HepG2 (cell line): ENCODE measurements around the gene LPCAT4. TPM values are rescaled to one million over a fixed set of nuclear protein-coding genes. Genes with fewer than 3 reads are reported as not detected.

Experiments
- ATAC-seq: fragments of 200-7000 bp; cut with Tn5 transposase; 3 replicates; pipeline ENCODE4 v1.9.1; 2020; ENCODE audit warnings: mild to moderate bottlenecking, moderate library complexity
- BruUV-seq: library from RNA; stranded (reverse); fragments of 400-500 nt; replicated peaks from 2 replicates; lab custom pipeline; 2021; lab: Mats Ljungman, UMichigan
- CTCF ChIA-PET: fragments of 300-600 bp; formaldehyde crosslinking; extraction: SDS; loops from one replicate; lab custom pipeline; 2021; ENCODE audit warnings: low total read pairs, inconsistent platforms, low intra/inter-chr PET ratio; lab: Yijun Ruan, JAX
- POLR2A ChIA-PET: fragments of 350-600 bp; sonication (Branson Sonifier 250); formaldehyde crosslinking; loops from one replicate; lab custom pipeline; 2020; ENCODE audit warnings: antibody characterized with exemption, inconsistent platforms; lab: Yijun Ruan, JAX
- DNase-seq: peaks from one replicate; pipeline ENCODE4 v3.0.0-alpha.2; 2015; ENCODE audit warnings: low spot score
- FAIRE-seq: peaks from 3 replicates; lab custom pipeline; 2011; peaks lifted over from hg19 to GRCh38; lab: Jason Lieb, UNC
- H2AFZ ChIP-seq: one replicate; pipeline ENCODE4 v1.6.1; 2011; ENCODE audit warnings: low read length, inconsistent platforms
- H3K27ac ChIP-seq: fragments of 300-600 bp; 3 replicates; pipeline ENCODE4 v1.8.0; 2011; ENCODE audit warnings: mixed run types, mild to moderate bottlenecking, mixed read lengths, low read length, inconsistent platforms; ENCODE audit not compliant: insufficient read depth; ENCODE audit errors: extremely low read length
- H3K27me3 ChIP-seq, 2 experiments: fragments of 200-600 bp in 1 of 2; 2 replicates in 1 of 2; 3 replicates in 1 of 2; pipeline versions ENCODE4 v1.6.0 to v1.8.0; 2011; ENCODE audit warnings: low read length in 2 of 2, mild to moderate bottlenecking in 2 of 2, moderate library complexity in 2 of 2, inconsistent platforms in 1 of 2; ENCODE audit not compliant: insufficient read depth in 2 of 2, control insufficient read depth in 1 of 2
- H3K36me3 ChIP-seq, 2 experiments: fragments of 200-600 bp in 1 of 2; replicated peaks in 1 of 2; 2 replicates in 1 of 2; 3 replicates in 1 of 2; pipeline versions ENCODE4 v1.5.1 to v1.8.0; 2011; ENCODE audit warnings: low read length in 2 of 2, inconsistent platforms in 1 of 2; ENCODE audit not compliant: insufficient read depth in 2 of 2, control insufficient read depth in 1 of 2
- H3K4me1 ChIP-seq: 2 replicates; pipeline ENCODE4 v1.5.1; 2012; ENCODE audit warnings: low read length, inconsistent platforms; ENCODE audit not compliant: insufficient read depth
- H3K4me2 ChIP-seq: 2 replicates; pipeline ENCODE4 v1.6.0; 2011; ENCODE audit warnings: low read depth, low read length, inconsistent platforms
- H3K4me3 ChIP-seq, 3 experiments: fragments of 200-600 bp in 1 of 3; sonication (generic), shearing (Covaris generic) in 1 of 3; replicated peaks in 1 of 3; 2 replicates each; pipeline ENCODE4 v1.5.1; 2011 to 2016; ENCODE audit warnings: low read length in 3 of 3, inconsistent platforms in 2 of 3, low read depth in 2 of 3, mild to moderate bottlenecking in 2 of 3, control low read depth in 1 of 3, mixed read lengths in 1 of 3; ENCODE audit not compliant: insufficient read depth in 1 of 3
- H3K79me2 ChIP-seq: one replicate; pipeline ENCODE4 v1.6.1; 2011; ENCODE audit warnings: low read length, inconsistent platforms; ENCODE audit not compliant: insufficient read depth
- H3K9ac ChIP-seq: 2 replicates; pipeline ENCODE4 v1.6.0; 2011; ENCODE audit warnings: mild to moderate bottlenecking, low read depth, low read length, inconsistent platforms; ENCODE audit not compliant: insufficient read depth
- H3K9me3 ChIP-seq: 2 replicates; pipeline ENCODE4 v1.5.1; 2012; ENCODE audit warnings: mild to moderate bottlenecking, low read length
- H4K20me1 ChIP-seq: 2 replicates; pipeline ENCODE4 v1.6.0; 2011; ENCODE audit warnings: inconsistent platforms, mild to moderate bottlenecking, low read length, moderate library complexity; ENCODE audit not compliant: insufficient read depth
- DR1 ChIP-seq: sonication (generic); formaldehyde crosslinking; IDR thresholded peaks from 2 replicates; pipeline ENCODE4 v1.8.0; 2021; ENCODE audit warnings: mild to moderate bottlenecking, missing genetic modification reagents, inconsistent platforms
- GPN1 ChIP-seq: sonication (generic); formaldehyde crosslinking; IDR thresholded peaks from 2 replicates; pipeline ENCODE4 v1.5.1; 2020; ENCODE audit warnings: missing genetic modification reagents, borderline replicate concordance
- HNRNPUL1 ChIP-seq: fragments of 200-400 bp; formaldehyde crosslinking; IDR thresholded peaks from 2 replicates; pipeline ENCODE4 v1.6.1; 2017; ENCODE audit warnings: low read depth, mild to moderate bottlenecking, low read length, moderate library complexity
- IKZF1 ChIP-seq: fragments of 450-650 bp; IDR thresholded peaks from 2 replicates; pipeline ENCODE4 v1.7.1; 2016
- MAZ ChIP-seq, 2 experiments: sonication (generic) in 1 of 2; formaldehyde crosslinking in 1 of 2; IDR thresholded peaks; 2 replicates each; pipeline versions ENCODE4 v1.5.0 to v1.6.1; 2012 to 2020; ENCODE audit warnings: low read depth in 2 of 2, mild to moderate bottlenecking in 2 of 2, borderline replicate concordance in 1 of 2, improper control_type of control experiment in 1 of 2, low read length in 1 of 2, missing genetic modification reagents in 1 of 2, moderate library complexity in 1 of 2
- PAWR ChIP-seq: sonication (generic); formaldehyde crosslinking; IDR thresholded peaks from 2 replicates; pipeline ENCODE4 v1.4.0; 2020; ENCODE audit warnings: missing genetic modification reagents, mild to moderate bottlenecking, borderline replicate concordance
- TCF7 ChIP-seq: sonication (generic); IDR thresholded peaks from 2 replicates; pipeline ENCODE4 v1.6.1; 2016; ENCODE audit warnings: antibody characterized with exemption, low read depth
- ZBED4 ChIP-seq: sonication (generic); formaldehyde crosslinking; IDR thresholded peaks from 2 replicates; pipeline ENCODE4 v1.4.0; 2020; ENCODE audit warnings: missing genetic modification reagents, borderline replicate concordance
- ZNF746 ChIP-seq: sonication (generic); formaldehyde crosslinking; IDR thresholded peaks from 2 replicates; pipeline ENCODE4 v1.8.0; 2022; ENCODE audit warnings: mild to moderate bottlenecking, missing genetic modification reagents
- WGBS: methylation state at CpG from one replicate; pipeline ENCODE4 v1.1.6; 2017; ENCODE audit warnings: low lambda C conversion rate; 5-methylcytosine and 5-hydroxymethylcytosine counted together
- in situ Hi-C: cut with HindIII; loops from 2 replicates; pipeline ENCODE4 v1.10.0; 2017; ENCODE audit warnings: low pct_unique_long_range_greater_than_20kb; ENCODE audit not compliant: extremely low pct_ligation_motif_present
- intact Hi-C: fragments of 100-400 bp; cut with micrococcal nuclease; formaldehyde crosslinking; loops from one replicate; pipeline ENCODE4 v1.10.0; 2022; ENCODE audit not compliant: unreplicated experiment
- polyA plus RNA-seq, 8 experiments: library from polyadenylated mRNA; depleted of rRNA in 3 of 8; stranded (reverse) in 7 of 8; unstranded in 1 of 8; fragments of >200 nt; fragmentation: Illumina TruSeq in 4 of 8; extraction: Trizol in 4 of 8; gene quantifications; 2 replicates each; pipeline versions ENCODE4 v1.2.1 to v1.2.3, GENCODE V29; 2011 to 2016; ENCODE audit warnings: low read depth in 4 of 8, missing spikeins in 1 of 8, mixed read lengths in 1 of 8; ENCODE audit not compliant: insufficient read depth in 1 of 8
- total RNA-seq, 5 experiments: library from RNA; depleted of rRNA; stranded (reverse); fragments of >200 nt; fragmentation: Illumina TruSeq; extraction: Trizol; gene quantifications; 2 replicates each; pipeline ENCODE4 v1.2.3, GENCODE V29; 2016; ENCODE audit warnings: low read depth in 1 of 5

LPCAT4 gene
- total and polyA plus RNA-seq, 2 of the 13 experiments (the other 11 are each of a cell fraction or from before 2014, with no cell fraction given) = 8.1 to 57.1 TPM

DNA sequence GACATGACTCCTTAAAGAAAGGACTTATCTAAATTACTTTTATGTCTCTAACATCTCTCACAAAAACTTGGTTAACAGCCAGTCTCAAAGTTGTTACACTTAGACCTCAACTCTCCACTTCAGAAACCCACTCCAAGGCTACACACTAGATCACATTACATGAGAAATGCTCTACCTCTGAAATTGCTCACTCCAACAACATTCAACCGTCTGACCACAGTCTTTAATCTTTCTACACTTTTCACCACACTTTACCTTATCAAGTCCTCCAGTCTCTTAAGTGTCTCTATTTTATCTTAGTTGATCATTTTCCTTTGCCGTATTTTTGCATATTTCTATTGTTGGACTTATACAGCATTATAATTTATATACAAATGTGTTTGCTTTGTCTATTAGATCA, 35.2 kb downstream of the LPCAT4 start (continued):
- TF ChIP-seq DR1 (CRISPR knock-in tag) (no peak), IKZF1 (no peak)

DNA sequence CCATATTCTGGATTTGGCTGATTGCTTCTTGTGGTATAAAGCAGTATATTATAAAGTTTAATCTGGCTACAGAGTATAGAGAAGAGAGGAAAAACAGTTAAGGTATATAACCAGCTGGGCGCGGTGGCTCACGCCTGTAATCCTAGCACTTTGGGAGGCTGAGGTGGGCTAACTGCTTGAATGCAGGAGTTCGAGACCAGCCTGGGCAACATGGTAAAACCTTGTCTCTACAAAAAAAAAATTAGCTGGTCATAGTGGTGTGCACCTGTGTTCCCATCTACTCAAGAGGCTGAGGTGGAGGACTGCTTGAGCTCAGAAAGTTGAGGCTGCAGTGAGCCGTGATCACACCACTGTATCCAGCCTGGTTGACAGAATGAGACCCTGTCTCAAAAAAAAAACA, 36.7 kb downstream of the LPCAT4 start:
- WGBS = 96% methylated on average over 5 of the region's 5 CpGs
- Histone ChIP-seq H4K20me1 (no peaks in the 10 kb centered on the region), H3K4me1 (peaks cover 13% of the 10 kb centered on the region), H3K9ac (no peak overlapping the region), H3K9me3 (no peaks in the 10 kb centered on the region), H3K27ac (no peak overlapping the region), H3K27me3 (no peaks in the 10 kb centered on the region), H3K36me3 (no peaks in the 10 kb centered on the region), H2AFZ (no peak overlapping the region), H3K4me3 (no peak overlapping the region), H3K79me2 (no peaks in the 10 kb centered on the region), H3K4me2 (no peak overlapping the region)
- ChIA-PET CTCF (no interaction called here), POLR2A (interaction anchor here (3.7 kb wide), 1 partner anchor 12 kb away, joined by 17 read pairs; no protein-coding TSS in a partner anchor)
- no peak for TF ChIP-seq HNRNPUL1
- DNase-seq (no peak), ATAC-seq (no peak), FAIRE-seq (no peak)
- in situ Hi-C loops = no loop called here
- BruUV-seq = no TSS peak
- intact Hi-C loops = no loop called here

DNA sequence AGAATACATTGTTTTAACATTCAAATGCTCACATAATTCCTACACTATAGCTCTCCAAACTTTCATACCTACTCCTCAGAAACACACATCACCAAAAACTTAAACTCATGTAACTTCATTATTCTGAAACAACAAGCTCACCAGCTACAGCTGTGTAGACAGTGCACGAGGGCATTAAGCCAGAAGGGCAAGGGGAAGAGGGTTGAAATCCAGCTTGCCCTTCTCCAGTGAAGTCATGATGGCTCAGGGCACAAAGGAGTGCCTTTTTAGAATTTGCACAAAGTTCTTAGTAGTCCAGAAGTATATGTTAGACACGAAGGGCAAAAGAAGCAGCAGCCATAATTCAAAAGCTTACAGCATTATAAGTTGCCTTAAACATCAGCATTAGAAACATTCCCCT, 38.0 kb downstream of the LPCAT4 start:
- Histone ChIP-seq H4K20me1 (no peaks in the 10 kb centered on the region), H3K4me1 (peaks cover 2% of the 10 kb centered on the region; the same call in 1 of the 2 replicates), H3K36me3 (no peaks in the 10 kb centered on the region), H3K79me2 (no peaks in the 10 kb centered on the region), H3K27me3 (no peaks in the 10 kb centered on the region), H2AFZ (no peak overlapping the region), H3K27ac (no peak overlapping the region), H3K4me3 (no peak overlapping the region), H3K4me2 (no peak overlapping the region), H3K9ac (no peak overlapping the region), H3K9me3 (no peaks in the 10 kb centered on the region)
- intact Hi-C loops (no loop called here), in situ Hi-C loops (no loop called here)
- ATAC-seq (no peak), DNase-seq (no peak), FAIRE-seq (no peak)
- CTCF ChIA-PET = no interaction called here
- POLR2A ChIA-PET = interaction anchor here (1.2 to 3.7 kb wide), 3 partner anchors 9 to 14 kb away, joined by 4 to 17 read pairs (median 10); partner anchors contain the start of genes NOP10, NUTM1 and SLC12A6
- no TSS peak for BruUV-seq
- WGBS = 64% methylated on average over 2 of the region's 2 CpGs
- TF ChIP-seq TCF7 = no peak
- TF ChIP-seq MAZ (IDR thresholded peaks at IDR 0.05; ENCODE audit: borderline replicate concordance, low read depth, low read length) = no peak
- no peak for TF ChIP-seq MAZ (CRISPR knock-in tag; IDR thresholded peaks at IDR 0.05; ENCODE audit: low read depth)
- TF ChIP-seq PAWR (CRISPR knock-in tag) = no peak
- TF ChIP-seq GPN1 (CRISPR knock-in tag) = no peak
- no peak for TF ChIP-seq ZBED4 (CRISPR knock-in tag)
- no peak for TF ChIP-seq ZNF746
